NCI-H2227 (cell line): Measurements from ENCODE around the gene SLC6A12.

ENCODE experiments used
- DNase-seq: peaks from one replicate; lab custom pipeline; 2025; ENCODE audit not compliant: unreplicated experiment; lab: John Stamatoyannopoulos, UW

Gene SLC6A12

DNA sequence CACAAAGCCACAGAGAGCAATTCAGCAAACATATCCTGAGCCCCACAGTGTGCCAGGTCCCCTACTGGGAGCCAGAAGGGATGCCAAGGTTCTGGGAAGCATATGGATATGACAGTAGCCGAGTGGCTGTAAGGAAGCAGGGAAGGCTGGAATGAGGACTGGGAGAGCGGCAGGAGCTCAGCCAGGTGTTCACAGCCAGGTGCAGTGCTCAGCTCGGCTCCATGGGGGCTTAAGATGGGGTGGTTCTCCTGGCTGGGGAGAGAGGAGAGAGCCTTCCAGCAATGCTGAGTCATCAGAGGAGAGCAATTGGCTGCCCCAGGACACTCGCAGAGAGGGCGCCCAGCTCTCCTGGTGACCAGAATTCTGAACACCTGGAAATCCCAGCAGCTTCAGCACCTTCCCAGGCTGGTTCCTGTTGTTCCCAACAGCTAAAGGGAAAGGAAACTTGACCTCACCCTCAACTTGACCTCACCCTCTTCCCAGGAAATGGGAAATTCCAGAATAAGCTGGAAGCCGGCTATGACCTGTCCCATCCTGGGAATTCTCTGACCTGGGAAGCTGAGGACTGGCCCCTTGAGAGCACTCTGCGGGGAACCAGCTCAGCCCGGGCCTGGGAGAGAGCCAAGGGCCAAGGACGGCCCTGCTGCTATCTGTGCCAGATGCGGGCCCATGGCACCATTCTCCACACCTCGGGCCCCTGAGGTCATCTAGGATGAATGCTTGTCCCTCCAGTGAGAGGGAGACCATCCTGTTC is 34.6 kb downstream of the SLC6A12 start:
- DNase-seq = no peak

DNA sequence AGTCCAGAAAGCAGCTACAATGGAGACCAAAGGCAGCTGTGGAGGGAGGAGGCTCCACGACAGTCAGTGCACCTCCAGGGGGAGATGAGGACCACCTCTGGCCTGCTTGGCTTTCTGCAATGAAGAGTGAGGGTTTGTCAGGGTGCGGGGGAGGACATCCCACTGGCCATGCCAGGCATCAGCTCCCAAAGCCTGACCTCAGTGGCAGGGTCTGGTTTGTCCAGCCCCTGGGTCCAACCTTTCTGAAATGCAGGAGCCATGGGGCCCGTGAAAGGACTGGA is 35.2 kb downstream of the SLC6A12 start:
- no peak for DNase-seq

DNA sequence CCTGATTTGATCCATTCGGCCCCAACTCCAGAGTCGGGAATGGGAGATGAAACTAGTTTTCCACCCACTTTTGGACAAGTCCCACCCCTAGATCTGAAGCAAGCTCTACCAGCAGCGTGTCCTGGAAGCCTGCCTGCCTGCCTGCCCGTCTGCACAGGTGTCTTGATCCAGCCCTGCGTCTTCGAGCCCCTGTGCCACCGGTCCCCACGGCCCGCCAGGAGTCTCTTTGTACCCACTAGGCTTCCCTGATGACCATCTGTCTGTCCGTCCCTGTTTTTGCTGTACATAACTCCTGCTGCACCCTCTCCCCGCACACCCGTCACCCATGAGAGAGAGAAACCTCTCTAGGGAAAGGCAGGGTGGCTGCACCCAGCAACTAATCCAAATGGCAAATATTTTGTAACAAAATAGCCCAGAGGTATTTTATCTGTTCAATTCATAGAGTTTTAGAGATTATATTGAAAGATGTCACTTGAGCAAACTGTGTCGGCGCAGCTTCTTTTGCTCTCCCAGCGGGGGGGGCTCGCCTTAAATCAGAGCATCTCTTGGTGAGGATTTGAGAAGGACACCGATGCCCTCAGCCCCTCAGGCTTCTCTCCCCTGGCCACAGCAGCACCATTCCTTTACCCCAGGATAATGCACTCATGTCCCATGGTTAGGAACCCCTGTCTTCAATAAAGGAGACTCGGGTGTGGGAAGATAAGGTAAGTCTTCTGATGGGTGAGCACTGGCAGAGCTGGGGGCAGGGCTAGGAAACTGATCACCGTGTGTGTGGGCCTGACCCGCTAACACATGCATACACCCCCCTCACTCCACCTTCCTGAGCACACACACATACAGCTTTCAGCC is 35.8 kb downstream of the SLC6A12 start:
- no peak for DNase-seq

DNA sequence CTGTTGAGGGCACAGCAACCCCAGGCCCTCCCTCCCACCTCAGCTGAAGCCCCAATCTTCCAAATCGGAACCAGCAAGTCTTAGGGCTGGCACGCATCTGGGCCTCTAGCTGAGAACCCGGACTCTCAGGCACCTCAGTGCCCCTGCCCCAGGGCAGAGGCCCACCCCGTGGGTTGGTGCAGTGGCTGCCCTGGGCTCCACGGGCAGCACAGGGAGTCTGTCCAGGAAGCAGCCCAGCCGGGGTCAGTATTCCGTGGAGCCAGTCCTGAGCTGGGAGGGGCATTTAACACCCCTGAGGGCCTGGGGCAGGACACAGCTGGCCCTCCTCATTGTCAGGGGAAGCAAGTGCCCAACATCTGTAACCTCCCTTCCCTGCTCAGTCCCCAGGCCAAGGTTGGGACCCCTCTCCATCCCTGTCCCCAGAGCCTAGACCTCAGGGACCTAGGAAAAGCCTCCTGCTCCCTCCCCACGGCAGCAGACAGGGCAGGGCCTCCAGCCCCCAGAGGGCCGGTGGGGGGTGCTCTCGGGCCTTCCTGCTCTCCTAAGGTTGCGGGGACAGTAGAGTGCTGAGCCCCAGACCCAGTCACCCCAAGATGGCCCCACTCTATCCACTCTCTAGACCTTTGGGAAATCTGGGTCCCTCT is 36.5 kb downstream of the SLC6A12 start:
- DNase-seq = no peak

DNA sequence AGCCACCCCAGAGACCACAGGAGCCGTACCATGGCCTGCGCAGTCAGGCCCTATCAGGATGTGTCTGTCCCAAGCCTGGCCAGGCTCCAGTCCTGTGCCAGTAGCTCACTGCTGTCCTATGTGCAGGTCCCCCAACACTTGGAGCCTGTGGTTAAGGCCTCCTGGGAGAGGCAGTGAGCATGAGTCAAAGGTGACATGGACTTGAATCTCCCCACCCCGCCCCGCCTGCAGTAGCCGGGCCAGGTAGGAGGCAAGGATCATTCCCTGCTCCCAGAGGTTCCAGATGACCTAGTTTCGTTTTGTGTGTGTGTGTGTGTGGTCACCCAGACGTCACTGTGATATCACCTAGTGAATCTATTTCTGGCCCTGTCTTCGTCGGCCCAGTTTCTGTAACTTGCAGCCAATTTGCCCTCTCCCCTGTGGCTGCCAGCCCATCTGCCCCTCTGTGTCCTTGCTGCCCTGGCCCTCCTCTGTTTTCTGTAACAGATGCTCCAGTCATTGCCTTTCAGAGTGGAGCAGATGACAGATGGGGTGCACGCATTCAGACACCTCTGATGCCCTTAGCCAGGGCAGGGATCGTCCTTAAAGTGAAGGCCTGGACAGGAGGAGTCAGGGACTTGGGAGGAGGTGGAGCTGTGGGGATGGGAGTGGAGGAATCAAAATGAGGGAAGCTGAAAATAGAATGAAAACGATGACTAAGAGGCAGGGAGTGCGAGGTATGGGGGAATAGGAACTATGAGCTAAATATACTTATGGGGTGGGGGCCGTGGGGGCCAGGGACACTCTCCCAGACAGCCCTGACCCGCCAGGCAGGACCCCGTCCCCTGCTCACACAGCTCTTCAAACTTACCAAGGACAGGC is 37.4 kb downstream of the SLC6A12 start:
- DNase-seq = no peak

DNA sequence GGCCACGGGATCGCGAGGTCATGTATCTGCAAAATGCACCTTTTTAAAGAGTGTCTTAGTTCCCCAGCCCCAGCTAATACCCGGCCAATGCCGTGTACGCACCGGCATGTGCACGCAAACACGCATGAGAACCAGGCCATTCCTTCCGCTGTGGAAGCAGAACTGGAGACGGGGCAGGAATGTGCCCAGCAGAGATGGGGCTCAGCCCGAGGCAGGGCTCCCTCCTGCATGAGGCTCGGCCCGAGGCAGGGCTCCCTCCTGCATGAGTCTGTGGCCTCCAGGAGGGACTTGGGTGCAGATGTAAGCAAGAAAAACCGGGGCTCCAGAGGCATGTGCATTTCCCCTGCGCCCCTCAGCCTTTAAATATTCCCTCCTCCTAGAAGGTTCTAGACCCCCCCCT is 38.2 kb downstream of the SLC6A12 start:
- no peak for DNase-seq

DNA sequence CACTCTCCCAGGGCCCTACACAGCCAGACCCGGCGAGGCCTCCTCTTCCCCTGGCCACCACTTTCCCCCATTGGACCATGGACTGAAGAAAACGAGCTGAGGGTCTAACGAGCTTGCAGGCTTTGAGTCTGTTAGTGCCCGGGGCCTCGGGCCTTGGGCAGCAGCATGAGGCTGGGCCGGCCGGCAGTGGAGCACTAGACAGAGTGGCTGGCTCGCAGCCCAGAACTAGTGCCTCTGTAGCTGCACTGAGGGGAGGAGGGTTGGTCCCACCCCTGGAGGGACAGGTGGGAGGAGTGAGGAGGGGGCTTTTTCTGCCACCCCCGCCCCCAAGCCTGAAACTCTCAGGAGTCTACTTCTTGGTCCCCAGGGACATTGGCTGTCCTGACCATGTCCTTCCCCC is 38.7 kb downstream of the SLC6A12 start:
- no peak for DNase-seq

DNA sequence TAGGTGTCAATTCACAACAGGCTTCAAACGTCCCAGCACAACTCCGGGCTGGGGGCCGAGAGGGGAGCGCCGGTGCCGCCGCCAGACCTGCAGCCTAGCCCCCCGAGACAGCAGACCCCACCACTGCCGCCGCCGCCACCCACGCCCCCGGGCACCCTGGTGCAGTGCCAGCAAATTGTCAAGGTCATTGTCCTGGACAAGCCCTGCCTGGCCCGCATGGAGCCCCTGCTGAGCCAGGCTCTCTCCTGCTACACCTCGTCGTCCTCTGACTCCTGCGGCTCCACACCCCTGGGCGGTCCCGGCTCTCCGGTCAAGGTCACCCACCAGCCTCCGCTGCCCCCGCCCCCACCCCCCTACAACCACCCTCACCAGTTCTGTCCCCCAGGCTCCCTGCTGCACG is 39.4 kb downstream of the SLC6A12 start:
- no peak for DNase-seq

DNA sequence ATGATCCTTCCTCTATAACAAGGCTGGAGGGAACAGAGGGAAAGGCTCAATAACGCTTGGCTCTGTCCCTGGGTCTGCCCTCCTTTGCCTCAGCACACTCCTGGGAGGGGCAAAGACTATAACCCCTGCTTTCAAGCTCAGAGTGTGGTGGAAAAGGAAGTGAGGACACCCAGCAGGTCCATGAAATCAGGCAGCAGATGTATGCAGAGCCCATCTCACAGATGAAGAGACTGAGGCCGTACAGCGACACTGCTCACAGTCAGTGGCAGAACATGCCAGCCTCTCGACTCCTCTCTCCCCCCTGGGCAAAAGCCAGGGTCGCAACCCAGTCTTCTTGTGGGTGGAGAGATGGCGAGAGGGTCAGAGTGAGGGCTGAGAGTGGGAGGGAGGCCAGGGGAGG is 39.8 kb downstream of the SLC6A12 start:
- no peak for DNase-seq

DNA sequence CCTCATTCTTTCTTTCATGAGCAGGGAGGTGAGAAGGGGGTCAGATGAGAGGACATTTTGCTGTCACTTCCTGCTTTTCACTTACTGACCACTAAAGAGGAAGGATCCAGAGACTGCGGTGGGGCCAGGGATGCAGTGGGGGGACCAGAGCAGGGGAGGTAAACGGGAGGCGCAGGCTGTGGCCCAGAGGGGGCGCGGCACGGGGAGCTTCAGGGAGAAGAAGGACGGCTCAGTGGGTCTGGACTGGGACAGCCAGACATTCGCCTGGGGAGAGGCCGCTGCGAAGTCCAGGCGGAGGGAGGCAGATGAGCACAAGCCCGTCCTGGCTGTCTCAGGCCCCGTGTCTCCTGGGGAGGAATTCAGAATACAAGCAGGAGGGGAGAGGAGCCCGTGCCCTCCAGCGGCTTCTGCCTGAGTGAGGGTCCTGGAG is 41.2 kb downstream of the SLC6A12 start:
- DNase-seq = no peak

DNA sequence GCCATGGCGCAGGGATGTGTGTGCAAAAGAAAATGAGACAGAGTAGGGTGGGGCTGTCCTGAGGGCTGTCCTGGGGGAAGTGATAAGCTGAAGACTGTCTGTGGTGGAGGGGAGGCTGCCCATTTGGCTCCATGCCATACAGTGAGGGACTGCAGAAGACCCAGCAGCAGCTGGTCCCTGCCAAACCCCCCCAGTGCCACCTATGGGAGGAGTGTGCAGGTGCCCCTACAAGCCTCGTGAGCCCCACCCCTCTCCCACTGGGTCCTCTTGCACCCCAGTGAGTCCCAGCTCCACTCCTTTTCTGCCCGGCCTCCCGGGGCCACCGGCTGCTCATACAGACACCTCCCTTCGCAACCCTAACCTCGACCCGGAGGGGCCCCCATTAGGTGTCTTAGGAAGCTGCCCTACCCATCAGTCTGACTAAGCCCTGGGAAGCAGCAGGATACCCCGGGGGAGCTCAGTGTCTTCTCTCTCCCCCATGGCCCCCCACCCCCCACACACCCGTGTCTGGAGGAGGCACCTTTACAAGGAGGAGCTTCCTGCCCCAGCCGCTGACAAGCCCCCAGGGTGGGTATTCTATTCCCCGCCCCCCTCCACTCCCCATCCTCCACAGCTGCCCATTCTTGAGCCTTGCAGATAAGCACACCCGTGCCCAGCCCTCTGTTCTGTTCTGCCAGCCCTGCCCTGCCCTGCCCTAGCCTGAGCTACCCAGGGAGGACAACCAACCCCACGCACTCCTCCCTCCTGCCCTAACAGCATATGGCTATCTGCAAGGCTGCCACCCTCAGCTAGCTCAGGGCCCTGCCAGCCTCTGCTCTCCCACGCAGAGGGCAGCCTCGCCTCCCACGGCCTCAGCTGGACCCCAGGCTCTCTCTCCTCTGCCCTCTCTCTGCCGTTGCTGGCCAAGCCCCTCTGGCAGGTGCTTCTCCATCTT is 41.9 kb downstream of the SLC6A12 start:
- DNase-seq = no peak

DNA sequence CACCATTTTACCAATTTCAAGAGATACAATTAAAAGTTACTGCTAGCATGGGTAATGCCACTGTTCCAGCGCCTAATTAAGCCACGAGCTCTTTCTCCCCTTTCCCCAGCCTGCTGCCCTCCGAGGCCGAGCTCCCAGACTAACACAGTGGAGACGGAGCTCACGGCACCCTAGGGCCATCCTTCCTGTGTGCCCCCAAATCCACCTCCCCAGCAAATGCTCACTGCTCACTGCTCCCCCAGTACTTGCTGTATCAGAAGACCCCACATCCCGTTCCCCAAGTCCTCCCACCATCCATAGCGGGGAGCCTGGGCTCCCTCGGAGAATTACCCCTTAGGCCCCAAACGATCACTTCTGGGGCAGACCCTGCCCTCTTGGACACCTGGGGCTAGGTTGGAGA is 42.7 kb downstream of the SLC6A12 start:
- no peak for DNase-seq

DNA sequence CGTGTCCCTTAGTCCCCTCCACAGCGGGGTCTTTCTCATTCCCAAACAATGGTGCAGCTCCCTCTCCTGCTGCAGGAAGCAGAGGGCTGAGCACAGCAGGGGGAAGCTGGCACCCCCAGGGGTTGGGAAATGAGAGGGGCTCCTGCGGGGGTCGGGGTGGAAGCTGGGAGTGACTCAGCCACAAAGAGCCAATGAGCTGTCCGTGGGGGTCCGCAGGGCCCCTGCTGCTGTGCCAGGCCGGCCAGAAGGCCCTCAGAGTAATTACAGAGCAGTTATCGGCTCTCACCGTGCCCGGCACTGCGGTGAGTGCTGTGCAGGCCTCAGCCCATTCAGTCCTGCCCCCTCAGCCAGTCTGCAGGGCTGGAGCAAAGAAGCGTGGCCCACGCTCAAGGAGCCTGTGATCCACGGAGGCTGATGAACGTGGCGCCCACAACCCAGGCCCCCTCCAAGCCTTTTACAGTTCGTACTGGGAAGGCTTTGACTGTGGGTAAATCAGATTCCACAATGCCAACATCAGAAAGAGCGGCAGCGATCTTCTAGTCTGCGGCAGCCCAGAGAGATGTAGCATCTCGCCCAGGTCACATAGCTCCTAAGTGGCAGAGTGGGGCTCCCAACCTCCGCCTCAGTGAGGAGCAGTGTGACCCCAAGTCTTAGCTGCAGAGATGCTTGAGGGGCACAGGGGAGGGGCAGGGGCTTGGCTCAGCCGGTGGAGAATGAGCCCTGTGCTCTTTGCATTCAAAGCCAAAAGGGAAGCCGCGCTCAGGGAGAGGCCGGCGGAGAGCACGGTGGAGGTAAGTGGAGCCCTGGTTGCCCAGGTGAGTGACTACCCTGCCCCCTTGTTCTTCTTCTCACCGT is 43.4 kb downstream of the SLC6A12 start:
- peak; percentile 7 for DNase-seq

DNA sequence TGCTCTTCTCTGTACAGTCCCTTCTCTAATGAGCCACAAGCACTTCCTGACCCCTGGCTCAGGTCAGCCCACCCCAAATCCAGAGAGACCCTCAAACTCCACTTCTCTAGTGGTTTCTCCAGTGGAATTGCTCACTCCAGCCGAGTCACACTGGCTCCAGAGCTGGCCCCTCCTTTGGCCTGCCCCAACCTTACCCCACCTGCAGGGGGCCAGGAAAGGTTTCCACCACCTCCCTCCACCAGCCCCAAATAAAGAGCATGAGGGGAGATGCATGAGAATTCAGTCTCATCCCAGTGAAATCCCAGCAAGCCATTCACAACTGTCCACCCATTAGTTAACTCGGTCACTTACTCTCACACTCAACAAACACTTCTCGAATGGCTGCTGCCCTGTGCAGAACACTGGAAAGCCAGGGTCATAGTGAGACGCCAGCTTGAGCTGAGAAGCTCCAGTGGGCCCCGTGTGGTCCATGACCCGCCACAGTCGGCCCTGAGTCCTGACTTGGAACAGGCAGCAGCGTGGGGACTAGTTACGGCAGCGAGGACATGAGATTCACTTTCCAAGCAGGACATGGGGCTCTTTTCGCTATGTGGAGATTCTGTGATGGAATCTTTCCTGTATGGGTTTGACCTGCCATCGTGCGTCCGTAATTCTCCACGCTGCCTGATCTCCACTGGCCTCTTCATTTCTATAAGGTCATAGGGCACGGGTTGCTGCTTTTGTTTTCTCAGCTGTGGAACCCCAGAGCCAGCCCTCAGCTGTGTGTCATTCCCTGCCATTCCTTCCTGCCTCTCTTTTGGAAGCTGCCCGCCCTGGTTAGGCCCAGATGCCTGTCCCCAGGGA is 44.2 kb downstream of the SLC6A12 start:
- no peak for DNase-seq

DNA sequence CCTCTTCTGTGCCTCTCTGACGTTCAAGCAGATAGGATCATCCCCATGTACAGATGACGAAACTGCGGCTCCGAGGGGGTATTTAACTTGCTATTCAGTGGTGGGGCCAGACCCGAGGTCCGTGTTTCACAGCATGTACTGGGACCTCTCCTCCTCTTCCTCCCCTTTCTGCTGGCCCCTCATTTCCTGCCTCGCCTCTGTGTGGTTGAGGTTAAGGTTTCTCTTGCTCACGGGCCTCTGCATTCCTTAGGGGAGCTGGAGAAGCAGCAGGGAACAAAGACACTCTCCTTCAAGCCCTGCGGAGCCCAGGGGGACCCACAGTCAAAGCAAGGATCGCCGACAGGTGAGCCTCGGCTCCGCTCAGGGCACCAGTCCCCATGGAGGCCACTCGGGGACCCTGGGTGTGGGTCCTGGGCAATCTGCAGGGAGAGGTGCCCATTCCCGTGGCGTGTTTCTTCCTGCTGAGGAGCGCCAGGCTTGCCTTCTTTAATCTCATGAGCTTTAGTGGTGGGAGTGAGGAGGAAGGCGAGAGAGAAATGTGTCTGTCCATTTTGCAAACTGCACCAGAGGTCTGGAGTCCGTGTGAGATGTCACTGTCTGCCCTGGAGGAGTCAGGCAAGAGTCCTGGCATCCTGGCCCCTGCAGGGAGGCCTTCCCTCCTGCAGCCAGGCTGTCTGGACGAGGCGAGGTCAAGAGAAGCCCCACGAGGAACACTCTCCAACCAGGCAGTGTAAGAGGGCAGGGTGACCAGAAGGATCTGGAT is 45.0 kb downstream of the SLC6A12 start:
- no peak for DNase-seq

DNA sequence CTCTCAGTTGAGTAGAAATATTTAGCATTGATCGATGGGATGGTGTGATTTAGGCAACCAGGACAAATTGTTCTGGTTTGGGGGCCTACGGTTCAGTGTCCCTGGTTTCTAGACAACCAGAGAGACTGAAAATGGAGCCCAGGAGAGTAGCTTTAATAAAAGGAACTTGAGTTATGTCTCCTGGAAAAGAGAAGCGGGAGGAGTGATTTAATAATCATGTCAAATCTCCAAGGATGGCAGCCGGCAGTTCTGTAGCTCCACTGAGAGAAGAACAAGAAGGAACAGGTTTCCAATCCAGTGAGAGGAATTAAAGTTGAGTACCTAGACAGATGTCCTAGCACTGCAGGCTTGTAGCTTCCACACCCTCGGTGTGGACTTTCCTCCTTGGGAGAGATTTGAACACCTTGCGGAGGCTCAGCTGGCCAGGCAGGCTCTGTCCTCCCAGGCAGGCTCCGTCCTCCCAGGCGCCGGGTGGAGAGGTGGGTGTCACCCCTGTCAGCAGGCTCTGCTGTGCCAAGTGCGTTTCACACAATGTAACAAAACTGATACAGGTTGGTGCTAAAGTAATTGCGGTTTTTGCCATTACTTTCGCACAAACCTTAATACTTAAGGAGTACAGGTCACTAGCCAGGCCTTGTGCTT is 45.9 kb downstream of the SLC6A12 start:
- DNase-seq = no peak

DNA sequence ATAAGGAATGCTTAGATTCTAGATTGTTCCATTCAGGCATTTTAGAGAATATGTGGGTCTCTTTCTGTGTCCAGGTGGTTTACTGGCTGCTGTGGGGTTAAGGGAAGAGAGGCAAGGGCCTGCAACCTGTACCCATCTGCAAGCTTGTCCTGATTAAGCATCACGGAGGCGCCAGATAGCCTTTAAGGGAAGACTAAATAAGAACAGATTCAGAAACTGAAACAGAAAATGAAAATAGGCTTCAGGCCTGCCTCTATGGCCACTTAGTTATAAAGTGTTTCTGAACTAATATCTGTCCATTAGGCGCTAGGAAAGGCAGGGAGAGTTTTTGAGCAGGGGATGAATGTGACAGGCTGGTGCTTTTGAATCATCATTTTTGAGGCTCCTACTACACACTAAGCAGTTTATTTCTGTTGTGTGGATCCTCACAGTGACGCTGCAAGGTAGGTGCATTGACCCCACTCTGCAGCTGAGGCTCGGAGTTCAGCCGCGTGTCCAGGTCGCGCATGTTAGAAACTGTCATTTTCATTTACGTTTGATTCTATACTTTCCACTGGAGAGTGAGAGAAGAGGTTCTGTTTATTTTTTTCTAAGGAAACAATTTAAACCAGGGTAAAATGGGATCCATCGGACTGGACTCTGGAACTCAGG is 47.4 kb downstream of the SLC6A12 start:
- DNase-seq = no peak
